Putamen (tissue), 1 donor: ENCODE measurements around the gene MAP3K1.

ENCODE experiments used
- DNase-seq: peaks from one replicate; pipeline ENCODE4 v3.0.0-alpha.2; 2016; ENCODE audit warnings: low spot score

The MAP3K1 gene

GRCh38 chr5:56849671-56850070, 34.3 kb downstream of the MAP3K1 start:
- no peak for DNase-seq

GRCh38 chr5:56850423-56850822, 35.1 kb downstream of the MAP3K1 start:
- DNase-seq = no peak

GRCh38 chr5:56851258-56851941, 36.1 kb downstream of the MAP3K1 start:
- no peak for DNase-seq

- no peak for DNase-seq
Observed at GRCh38 chr5:56852228-56853000, 37.1 kb downstream of the MAP3K1 start.

- no peak for DNase-seq
Observed at GRCh38 chr5:56853698-56854097, 38.3 kb downstream of the MAP3K1 start.

- no peak for DNase-seq
Observed at GRCh38 chr5:56854920-56855319, 39.6 kb downstream of the MAP3K1 start.

GRCh38 chr5:56856541-56857178, 41.3 kb downstream of the MAP3K1 start:
- DNase-seq = no peak

GRCh38 chr5:56858777-56859442, 43.6 kb downstream of the MAP3K1 start:
- no peak for DNase-seq

GRCh38 chr5:56861893-56862485, 46.6 kb downstream of the MAP3K1 start:
- DNase-seq = no peak

GRCh38 chr5:56862909-56863308, 47.6 kb downstream of the MAP3K1 start:
- DNase-seq = no peak

- no peak for DNase-seq
Observed at GRCh38 chr5:56871777-56872176, 56.4 kb downstream of the MAP3K1 start.

- no peak for DNase-seq
Observed at GRCh38 chr5:56873056-56873455, 57.7 kb downstream of the MAP3K1 start.

GRCh38 chr5:56876327-56876726, 61.0 kb downstream of the MAP3K1 start:
- no peak for DNase-seq

- no peak for DNase-seq
Observed at GRCh38 chr5:56881571-56881970, 66.2 kb downstream of the MAP3K1 start.

- DNase-seq = no peak
Observed at GRCh38 chr5:56893251-56893951, 78.1 kb downstream of the MAP3K1 start.

GRCh38 chr5:56896763-56897162, 81.4 kb downstream of the MAP3K1 start:
- DNase-seq = no peak

GRCh38 chr5:56898213-56898612, 82.9 kb downstream of the MAP3K1 start:
- DNase-seq = no peak

GRCh38 chr5:56900395-56900794, 85.0 kb downstream of the MAP3K1 start:
- DNase-seq = no peak

GRCh38 chr5:56900858-56901578, 85.7 kb downstream of the MAP3K1 start:
- DNase-seq = peak; percentile 27

GRCh38 chr5:56908942-56909293, 93.6 kb downstream of the MAP3K1 start:
- no peak for DNase-seq
